ENCODE results near the gene PLA2G3.

Gene PLA2G3

DNA sequence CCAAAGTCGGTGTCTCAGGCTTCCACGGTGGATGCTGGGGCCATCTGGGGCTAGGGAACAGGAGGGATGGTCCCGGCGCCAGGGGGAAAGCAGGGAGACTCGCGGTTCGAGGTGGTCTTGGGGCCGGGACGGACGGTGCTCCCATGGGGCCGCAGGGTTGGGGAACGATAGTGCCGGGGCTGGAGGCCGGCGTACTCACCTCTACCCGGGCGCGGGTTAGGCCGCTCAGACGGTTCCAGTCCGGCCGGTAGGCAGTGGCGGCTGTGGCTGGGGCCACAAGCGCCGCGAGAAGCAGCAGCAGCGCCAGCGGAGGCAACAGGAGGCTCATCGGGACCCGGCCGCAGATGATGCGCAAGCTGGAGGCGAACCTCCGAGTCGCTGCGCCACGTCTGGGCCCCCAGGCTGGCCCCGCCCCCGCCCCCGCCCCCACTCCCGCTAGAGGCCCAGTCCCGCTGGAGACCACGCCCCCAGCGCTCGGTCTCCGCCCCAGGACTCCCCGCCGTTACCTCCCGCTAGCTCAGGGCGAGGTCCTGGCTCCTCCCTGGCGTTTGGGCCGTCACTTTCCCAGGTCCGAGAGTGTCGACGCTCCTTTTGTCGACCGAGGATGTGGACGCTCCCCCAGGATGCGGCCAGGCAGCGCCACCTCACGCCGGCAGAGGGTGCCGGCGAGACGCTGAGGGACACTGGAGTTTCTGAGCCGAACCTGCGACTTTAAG, 33.0 kb downstream of the PLA2G3 start, which contains the start of gene SELENOM:
Gene SELENOM, minus strand, starts transcription at position 391 of the 716 bp plus-strand sequence. Its CDS starts 63 bp downstream, at position 328.
- TF ChIP-seq, protein P1, sequence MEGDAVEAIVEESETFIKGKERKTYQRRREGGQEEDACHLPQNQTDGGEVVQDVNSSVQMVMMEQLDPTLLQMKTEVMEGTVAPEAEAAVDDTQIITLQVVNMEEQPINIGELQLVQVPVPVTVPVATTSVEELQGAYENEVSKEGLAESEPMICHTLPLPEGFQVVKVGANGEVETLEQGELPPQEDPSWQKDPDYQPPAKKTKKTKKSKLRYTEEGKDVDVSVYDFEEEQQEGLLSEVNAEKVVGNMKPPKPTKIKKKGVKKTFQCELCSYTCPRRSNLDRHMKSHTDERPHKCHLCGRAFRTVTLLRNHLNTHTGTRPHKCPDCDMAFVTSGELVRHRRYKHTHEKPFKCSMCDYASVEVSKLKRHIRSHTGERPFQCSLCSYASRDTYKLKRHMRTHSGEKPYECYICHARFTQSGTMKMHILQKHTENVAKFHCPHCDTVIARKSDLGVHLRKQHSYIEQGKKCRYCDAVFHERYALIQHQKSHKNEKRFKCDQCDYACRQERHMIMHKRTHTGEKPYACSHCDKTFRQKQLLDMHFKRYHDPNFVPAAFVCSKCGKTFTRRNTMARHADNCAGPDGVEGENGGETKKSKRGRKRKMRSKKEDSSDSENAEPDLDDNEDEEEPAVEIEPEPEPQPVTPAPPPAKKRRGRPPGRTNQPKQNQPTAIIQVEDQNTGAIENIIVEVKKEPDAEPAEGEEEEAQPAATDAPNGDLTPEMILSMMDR (IDR thresholded peaks at IDR 0.05; ENCODE audit: poor library complexity, severe bottlenecking), result peak; percentile 97
- ATAC-seq (ENCODE audit: low read depth) (peak; percentile 95), DNase-seq (ENCODE audit: low spot score) (peak; percentile 95)
- Histone ChIP-seq H3K9me3 (ENCODE audit: severe bottlenecking) (no peaks in the 10 kb centered on the region), H3K27ac (ENCODE audit: poor library complexity, severe bottlenecking) (peak within 1 kb of the TSS; percentile 7), H3K4me1 (ENCODE audit: insufficient read depth, poor library complexity, severe bottlenecking) (peaks cover 6% of the 10 kb centered on the region), H3K4me3 (ENCODE audit: severe bottlenecking) (peak within 1 kb of the TSS; percentile 37), H3K36me3 (ENCODE audit: low read depth) (peaks cover 10% of the 10 kb centered on the region), H3K27me3 (ENCODE audit: insufficient read depth, poor library complexity, severe bottlenecking) (no peaks in the 10 kb centered on the region)

DNA sequence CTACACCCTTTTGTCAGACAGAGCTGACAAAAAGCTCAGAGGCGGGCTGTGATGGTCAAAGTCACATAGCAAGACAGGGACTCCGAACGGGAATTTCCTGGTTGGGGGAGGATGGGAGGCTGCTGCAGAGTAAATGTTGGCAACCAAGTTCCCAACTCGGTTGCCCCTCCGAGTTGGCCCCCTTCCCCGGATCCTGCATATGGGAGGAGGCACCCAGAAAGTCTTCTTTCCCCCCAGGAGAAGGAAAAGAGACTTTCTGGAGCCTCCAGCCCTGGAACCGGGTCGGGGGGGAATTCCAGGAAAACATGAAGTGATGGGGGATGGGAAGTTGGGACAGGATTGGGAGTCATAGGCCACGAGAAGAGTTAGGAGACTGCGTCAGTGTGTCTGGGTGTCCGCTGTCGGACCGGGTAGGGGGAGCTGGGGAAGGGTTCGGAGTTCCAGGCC, 33.6 kb downstream of the PLA2G3 start:
- TF ChIP-seq, protein P1 (IDR thresholded peaks at IDR 0.05; ENCODE audit: poor library complexity, severe bottlenecking), result no peak
- DNase-seq (ENCODE audit: low spot score) (no peak), ATAC-seq (ENCODE audit: low read depth) (no peak)
- peaks cover 16% of the 10 kb centered on the region for H3K36me3 ChIP-seq (ENCODE audit: low read depth)
- no peaks in the 10 kb centered on the region for H3K27me3 ChIP-seq (ENCODE audit: insufficient read depth, poor library complexity, severe bottlenecking)
- no peaks in the 10 kb centered on the region for H3K9me3 ChIP-seq (ENCODE audit: severe bottlenecking)
- H3K4me3 ChIP-seq (ENCODE audit: severe bottlenecking), result peak overlapping the region; percentile 37
- H3K27ac ChIP-seq (ENCODE audit: poor library complexity, severe bottlenecking), result peak overlapping the region; percentile 7
- peaks cover 6% of the 10 kb centered on the region for H3K4me1 ChIP-seq (ENCODE audit: insufficient read depth, poor library complexity, severe bottlenecking)

DNA sequence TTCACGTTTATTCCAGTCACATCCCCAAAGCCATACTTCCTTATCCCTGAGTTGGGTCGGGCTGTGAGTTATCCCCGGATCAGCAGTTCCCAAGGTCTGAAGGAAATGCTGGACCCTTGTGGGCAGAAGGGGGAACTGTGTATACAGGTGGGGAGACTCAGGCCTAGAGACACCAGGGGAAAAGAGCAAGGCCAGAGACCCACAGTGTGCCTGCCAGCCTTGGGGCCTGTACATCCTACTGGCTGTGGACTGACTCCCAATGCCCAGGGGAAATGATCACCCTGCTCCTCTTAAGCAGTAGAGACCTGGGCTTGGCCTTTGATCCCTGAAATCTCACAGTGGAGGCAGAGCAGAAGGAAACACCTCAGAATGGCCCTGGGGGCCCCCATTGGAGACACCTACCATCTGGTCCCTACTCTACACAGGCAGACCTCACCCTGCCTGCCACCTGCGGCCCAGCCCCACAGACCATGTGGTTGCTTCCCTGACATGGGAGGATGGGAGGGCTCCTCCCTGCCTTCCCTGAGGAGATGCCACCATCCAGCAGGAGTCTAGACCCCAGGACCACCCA, 34.2 kb downstream of the PLA2G3 start:
- Histone ChIP-seq H3K4me1 (ENCODE audit: insufficient read depth, poor library complexity, severe bottlenecking) (peaks cover 6% of the 10 kb centered on the region), H3K27me3 (ENCODE audit: insufficient read depth, poor library complexity, severe bottlenecking) (no peaks in the 10 kb centered on the region), H3K9me3 (ENCODE audit: severe bottlenecking) (no peaks in the 10 kb centered on the region), H3K4me3 (ENCODE audit: severe bottlenecking) (no peak overlapping the region), H3K27ac (ENCODE audit: poor library complexity, severe bottlenecking) (no peak overlapping the region), H3K36me3 (ENCODE audit: low read depth) (peaks cover 19% of the 10 kb centered on the region)
- ATAC-seq (ENCODE audit: low read depth) (peak; percentile 20), DNase-seq (ENCODE audit: low spot score) (peak; percentile 54)
- TF ChIP-seq, protein P1 (IDR thresholded peaks at IDR 0.05; ENCODE audit: poor library complexity, severe bottlenecking), result peak; percentile 20

DNA sequence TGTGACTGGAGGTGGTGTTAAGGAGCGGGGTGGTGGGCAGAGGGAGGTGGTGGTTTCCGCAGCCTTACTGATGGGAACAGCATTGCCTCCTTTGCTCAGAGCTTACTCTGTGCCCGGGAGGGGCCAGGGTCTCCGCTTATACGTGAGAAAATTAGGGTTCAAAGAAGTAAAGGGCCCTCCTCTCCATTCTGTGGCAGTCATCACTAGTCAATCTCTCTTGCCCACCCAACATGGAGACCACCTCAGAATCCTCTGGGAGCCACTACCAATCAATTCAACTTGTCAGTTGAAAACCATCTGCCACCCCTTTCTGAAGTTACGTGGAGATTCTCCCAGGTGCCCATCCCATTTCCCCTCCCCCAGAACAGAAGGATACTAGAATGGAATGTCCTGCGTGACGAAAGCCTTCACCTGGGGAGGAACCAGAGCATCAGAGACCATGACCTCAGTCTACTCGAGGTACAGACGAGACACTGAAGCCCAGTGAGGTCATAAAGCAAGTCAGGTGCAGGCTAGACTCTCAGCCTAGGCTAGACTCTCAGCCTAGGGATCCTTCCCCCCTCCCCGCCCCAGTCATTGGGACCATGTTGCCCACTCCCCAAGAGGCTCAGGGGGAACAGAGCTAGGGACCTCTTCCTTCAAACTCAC, 34.9 kb downstream of the PLA2G3 start:
- ATAC-seq (ENCODE audit: low read depth) (no peak; the same call in 2 of the 3 replicates), DNase-seq (ENCODE audit: low spot score) (no peak)
- no peak overlapping the region for H3K4me3 ChIP-seq (ENCODE audit: severe bottlenecking)
- no peaks in the 10 kb centered on the region for H3K27me3 ChIP-seq (ENCODE audit: insufficient read depth, poor library complexity, severe bottlenecking)
- TF ChIP-seq, protein P1 (IDR thresholded peaks at IDR 0.05; ENCODE audit: poor library complexity, severe bottlenecking), result no peak
- H3K9me3 ChIP-seq (ENCODE audit: severe bottlenecking), result no peaks in the 10 kb centered on the region
- H3K27ac ChIP-seq (ENCODE audit: poor library complexity, severe bottlenecking), result no peak overlapping the region
- H3K36me3 ChIP-seq (ENCODE audit: low read depth), result peaks cover 22% of the 10 kb centered on the region
- peaks cover 6% of the 10 kb centered on the region for H3K4me1 ChIP-seq (ENCODE audit: insufficient read depth, poor library complexity, severe bottlenecking)

Measured in RWPE2 (cell line).